ENCODE results near the gene FBXL5.

- TF ChIP-seq, protein P1, sequence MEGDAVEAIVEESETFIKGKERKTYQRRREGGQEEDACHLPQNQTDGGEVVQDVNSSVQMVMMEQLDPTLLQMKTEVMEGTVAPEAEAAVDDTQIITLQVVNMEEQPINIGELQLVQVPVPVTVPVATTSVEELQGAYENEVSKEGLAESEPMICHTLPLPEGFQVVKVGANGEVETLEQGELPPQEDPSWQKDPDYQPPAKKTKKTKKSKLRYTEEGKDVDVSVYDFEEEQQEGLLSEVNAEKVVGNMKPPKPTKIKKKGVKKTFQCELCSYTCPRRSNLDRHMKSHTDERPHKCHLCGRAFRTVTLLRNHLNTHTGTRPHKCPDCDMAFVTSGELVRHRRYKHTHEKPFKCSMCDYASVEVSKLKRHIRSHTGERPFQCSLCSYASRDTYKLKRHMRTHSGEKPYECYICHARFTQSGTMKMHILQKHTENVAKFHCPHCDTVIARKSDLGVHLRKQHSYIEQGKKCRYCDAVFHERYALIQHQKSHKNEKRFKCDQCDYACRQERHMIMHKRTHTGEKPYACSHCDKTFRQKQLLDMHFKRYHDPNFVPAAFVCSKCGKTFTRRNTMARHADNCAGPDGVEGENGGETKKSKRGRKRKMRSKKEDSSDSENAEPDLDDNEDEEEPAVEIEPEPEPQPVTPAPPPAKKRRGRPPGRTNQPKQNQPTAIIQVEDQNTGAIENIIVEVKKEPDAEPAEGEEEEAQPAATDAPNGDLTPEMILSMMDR (IDR thresholded peaks at IDR 0.05), result no peak
- TF ChIP-seq POLR2A (IDR thresholded peaks at IDR 0.05), result no peak
These were observed 35.1 kb upstream of the FBXL5 start for GRCh38 chr4:15690020-15690809.
